IMR-90 (cell line): Measurements from ENCODE around the gene TENM4. TPM values are rescaled to one million over a fixed set of nuclear protein-coding genes. Genes with fewer than 3 reads are reported as not detected.

ENCODE experiments used
- ATAC-seq: fragments of 200-7000 bp; cut with Tn5 transposase; 2 replicates; pipeline ENCODE4 v1.9.1; 2020; ENCODE audit warnings: low read depth, mild to moderate bottlenecking, moderate library complexity
- BruUV-seq: library from RNA; stranded (reverse); fragments of 400-500 nt; replicated peaks from 2 replicates; lab custom pipeline; 2021; lab: Mats Ljungman, UMichigan
- CTCF ChIA-PET: fragments of 300-600 bp; formaldehyde crosslinking; extraction: SDS; loops from one replicate; lab custom pipeline; 2021; ENCODE audit warnings: antibody characterized with exemption; lab: Yijun Ruan, JAX
- POLR2A ChIA-PET: fragments of 300-600 bp; sonication (Branson Sonifier 250); formaldehyde crosslinking; loops from one replicate; lab custom pipeline; 2022; ENCODE audit warnings: antibody characterized with exemption; ENCODE audit not compliant: unreplicated experiment; lab: Charles Lee
- DNase-seq: peaks from one replicate; pipeline ENCODE4 v3.0.0; 2013
- H2AFZ ChIP-seq: replicated peaks from 2 replicates; pipeline ENCODE3; 2013; ENCODE audit warnings: low read length, mild to moderate bottlenecking; ENCODE audit not compliant: poor library complexity
- H2AK5ac ChIP-seq: 2 replicates; pipeline ENCODE4 v1.6.1; 2013; ENCODE audit warnings: low read depth, low read length, inconsistent platforms
- H2AK9ac ChIP-seq: replicated peaks from 2 replicates; pipeline ENCODE3; 2013; ENCODE audit warnings: mild to moderate bottlenecking, low read depth, low read length, moderate library complexity; ENCODE audit not compliant: poor library complexity
- H2BK120ac ChIP-seq: 2 replicates; pipeline ENCODE4 v1.6.1; 2013; ENCODE audit warnings: low read depth, low read length, inconsistent platforms
- H2BK15ac ChIP-seq: 3 replicates; pipeline ENCODE4 v1.6.1; 2013; ENCODE audit warnings: low read depth, low read length, inconsistent platforms
- H2BK20ac ChIP-seq: 2 replicates; pipeline ENCODE4 v1.6.1; 2013; ENCODE audit warnings: low read depth, mild to moderate bottlenecking, inconsistent platforms, low read length, moderate library complexity
- H2BK5ac ChIP-seq: 2 replicates; pipeline ENCODE4 v1.6.1; 2013; ENCODE audit warnings: mild to moderate bottlenecking, low read depth, low read length, inconsistent platforms; ENCODE audit not compliant: poor library complexity, severe bottlenecking
- H3K14ac ChIP-seq: replicated peaks from 2 replicates; pipeline ENCODE4 v1.6.1; 2013; ENCODE audit warnings: low read depth, low read length, inconsistent platforms
- H3K18ac ChIP-seq: 2 replicates; pipeline ENCODE4 v1.6.1; 2013; ENCODE audit warnings: low read depth, low read length, control low read depth
- H3K23ac ChIP-seq: 2 replicates; pipeline ENCODE4 v1.6.1; 2013; ENCODE audit warnings: low read depth, low read length, inconsistent platforms
- H3K27ac ChIP-seq: 2 replicates; pipeline ENCODE4 v1.5.1; 2013; ENCODE audit warnings: mild to moderate bottlenecking, control low read depth, low read length; ENCODE audit not compliant: insufficient read depth
- H3K27me3 ChIP-seq: 2 replicates; pipeline ENCODE4 v1.6.1; 2013; ENCODE audit warnings: low read length; ENCODE audit not compliant: control insufficient read depth, insufficient read depth
- H3K36me3 ChIP-seq: 2 replicates; pipeline ENCODE4 v1.6.1; 2013; ENCODE audit warnings: low read length, mixed read lengths; ENCODE audit not compliant: control insufficient read depth, insufficient read depth
- H3K4ac ChIP-seq: 2 replicates; pipeline ENCODE4 v1.6.1; 2013; ENCODE audit warnings: low read depth, low read length, inconsistent platforms
- H3K4me1 ChIP-seq: 2 replicates; pipeline ENCODE4 v1.6.1; 2013; ENCODE audit warnings: low read length, mixed read lengths; ENCODE audit not compliant: control insufficient read depth, insufficient read depth
- H3K4me2 ChIP-seq: 2 replicates; pipeline ENCODE4 v1.6.1; 2013; ENCODE audit warnings: low read depth, mild to moderate bottlenecking, control low read depth, low read length, moderate library complexity
- H3K4me3 ChIP-seq: 2 replicates; pipeline ENCODE4 v1.5.1; 2013; ENCODE audit warnings: low read depth, mild to moderate bottlenecking, control low read depth, low read length, moderate library complexity; ENCODE audit not compliant: insufficient read depth
- H3K56ac ChIP-seq: 2 replicates; pipeline ENCODE4 v1.6.1; 2013; ENCODE audit warnings: low read length, inconsistent platforms; ENCODE audit not compliant: insufficient read depth; ENCODE audit errors: extremely low read depth
- H3K79me1 ChIP-seq, 2 experiments: 2 replicates each; pipeline ENCODE4 v1.6.1; 2013; ENCODE audit warnings: low read length in 2 of 2, inconsistent platforms in 1 of 2, low read depth in 1 of 2
- H3K9ac ChIP-seq: 2 replicates; pipeline ENCODE4 v1.6.1; 2013; ENCODE audit warnings: low read depth, low read length, control low read depth
- H3K9me1 ChIP-seq: 2 replicates; pipeline ENCODE4 v1.6.1; 2013; ENCODE audit warnings: low read length, inconsistent platforms; ENCODE audit not compliant: insufficient read depth
- H3K9me3 ChIP-seq: 2 replicates; pipeline ENCODE4 v1.6.1; 2013; ENCODE audit warnings: low read length; ENCODE audit not compliant: control insufficient read depth, insufficient read depth
- H4K20me1 ChIP-seq: 2 replicates; pipeline ENCODE4 v1.6.1; 2013; ENCODE audit warnings: low read length, inconsistent platforms; ENCODE audit not compliant: insufficient read depth
- H4K5ac ChIP-seq: 2 replicates; pipeline ENCODE4 v1.6.1; 2013; ENCODE audit warnings: mild to moderate bottlenecking, low read depth, low read length, control low read depth
- H4K8ac ChIP-seq, 2 experiments: 2 replicates each; pipeline ENCODE4 v1.6.1; 2013; ENCODE audit warnings: low read depth in 2 of 2, low read length in 2 of 2, control low read depth in 1 of 2, inconsistent platforms in 1 of 2
- H4K91ac ChIP-seq: 2 replicates; pipeline ENCODE4 v1.6.1; 2013; ENCODE audit warnings: low read depth, low read length, inconsistent platforms; ENCODE audit not compliant: insufficient read depth
- ELK1 ChIP-seq: fragments of 150-350 bp; IDR thresholded peaks from 2 replicates; pipeline ENCODE4 v1.6.1; 2016; ENCODE audit warnings: low read depth, mild to moderate bottlenecking, low read length, moderate library complexity, borderline replicate concordance
- NFE2L2 ChIP-seq: fragments of 150-350 bp; IDR thresholded peaks from 2 replicates; pipeline ENCODE4 v1.6.1; 2016; ENCODE audit warnings: low read depth, mild to moderate bottlenecking, low read length
- POLR2A ChIP-seq: IDR thresholded peaks from 2 replicates; pipeline ENCODE4 v1.6.1; 2012; ENCODE audit warnings: mild to moderate bottlenecking, low read depth, low read length
- RAD21 ChIP-seq: IDR thresholded peaks from 2 replicates; pipeline ENCODE4 v1.6.1; 2012; ENCODE audit warnings: low read length, improper control_type of control experiment
- USF2 ChIP-seq: fragments of 150-350 bp; IDR thresholded peaks from 2 replicates; pipeline ENCODE4 v1.6.1; 2017; ENCODE audit warnings: mild to moderate bottlenecking, antibody characterized with exemption, low read length, low read depth
- WGBS, 2 experiments: methylation state at CpG; one replicate each; pipeline versions ENCODE4 v1.1.5 to v1.1.7; 2013; ENCODE audit warnings: missing lambda C conversion rate in 2 of 2; ENCODE audit not compliant: insufficient read length in 1 of 2; ENCODE audit errors: extremely low coverage in 2 of 2; 5-methylcytosine and 5-hydroxymethylcytosine counted together
- dilution Hi-C: fragments of 300-500 bp; cut with HindIII; formaldehyde crosslinking; loops from one replicate; pipeline ENCODE4 v1.14.3; 2018; ENCODE audit warnings: low sequenced_read_pairs; ENCODE audit not compliant: unreplicated experiment
- in situ Hi-C: fragments of 300-500 bp; cut with MboI; formaldehyde crosslinking; loops from 3 replicates; pipeline ENCODE4 v1.14.3; 2019; ENCODE audit warnings: low sequenced_read_pairs, inconsistent platforms, mixed read lengths
- intact Hi-C: fragments of 100-400 bp; cut with micrococcal nuclease; formaldehyde crosslinking; loops from 2 replicates; pipeline ENCODE4 v1.10.0; 2022
- polyA plus RNA-seq, 3 experiments: library from polyadenylated mRNA; depleted of rRNA; stranded (reverse); fragments of >200 nt; gene quantifications; 2 replicates each; pipeline ENCODE4 v1.2.3, GENCODE V29; 2012; ENCODE audit warnings: low replicate concordance in 1 of 3
- total RNA-seq: library from RNA; depleted of rRNA; stranded (reverse); fragments of >200 nt; gene quantifications from 2 replicates; pipeline ENCODE4 v1.2.3, GENCODE V29; 2012

The TENM4 gene
- total and polyA plus RNA-seq, 2 of the 4 experiments (the other 2 are of a cell fraction), result 7.4 to 9.0 TPM

GRCh38 chr11:78654071-78654470, 786.8 kb downstream of the TENM4 start:
- Histone ChIP-seq H2BK15ac (no peak overlapping the region), H3K4me2 (no peak overlapping the region), H3K4ac (no peak overlapping the region), H3K14ac (no peak overlapping the region), H3K4me3 (no peak overlapping the region), H2AK5ac (no peak overlapping the region), H2BK20ac (no peak overlapping the region), H4K91ac (no peak overlapping the region), H3K9ac (no peak overlapping the region), H3K23ac (no peak overlapping the region), H3K18ac (no peak overlapping the region), H2AFZ (no peak overlapping the region), H3K27ac (no peak overlapping the region), H2AK9ac (no peak overlapping the region), H2BK5ac (no peak overlapping the region), H3K36me3 (peaks cover 2% of the 10 kb centered on the region; the same call in 1 of the 2 replicates), H3K9me1 (no peaks in the 10 kb centered on the region; the same call in 1 of the 2 replicates), H3K4me1 (no peaks in the 10 kb centered on the region; the same call in 1 of the 2 replicates), H4K20me1 (no peaks in the 10 kb centered on the region), H3K79me1 (no peaks in the 10 kb centered on the region), H3K56ac (no peak overlapping the region), H2BK120ac (no peak overlapping the region), H3K27me3 (no peaks in the 10 kb centered on the region), H3K9me3 (no peaks in the 10 kb centered on the region), H4K5ac (no peak overlapping the region), H4K8ac (no peak overlapping the region)
- POLR2A ChIA-PET, result no interaction called here
- intact Hi-C loops (no loop called here), dilution Hi-C loops (no loop called here), in situ Hi-C loops (loop anchor here (10.0 kb wide), 1 partner anchor 441 kb away; no protein-coding TSS in a partner anchor)
- TF ChIP-seq RAD21 (no peak), NFE2L2 (no peak), USF2 (no peak), ELK1 (no peak), POLR2A (no peak)
- CTCF ChIA-PET, result interaction anchor here (1.3 kb wide), 1 partner anchor 307 kb away, joined by 3 read pairs; no protein-coding TSS in a partner anchor
- WGBS, 2 experiments, result 45% methylated on average over 2 of the region's 3 CpGs; no CpG with 5 or more reads in 1 of the 2 experiments
- DNase-seq (no peak), ATAC-seq (no peak)
- no TSS peak for BruUV-seq
